GM20000 (cell line): Measurements from ENCODE around the gene ZMYM4.

Experiments
- DNase-seq: peaks from one replicate; pipeline ENCODE4 v3.0.0; 2012; ENCODE audit warnings: low spot score
- CTCF ChIP-seq: IDR thresholded peaks from 2 replicates; pipeline ENCODE4 v1.5.1; 2012; ENCODE audit warnings: mild to moderate bottlenecking, control low read depth; ENCODE audit errors: extremely low read depth, missing control alignments

ZMYM4 gene

GRCh38 chr1:35386290-35386689 lies 117.8 kb downstream of the ZMYM4 start:
- no peak for TF ChIP-seq CTCF
- no peak for DNase-seq

- TF ChIP-seq CTCF: no peak
- DNase-seq: no peak
Observed at GRCh38 chr1:35386959-35387358, 118.5 kb downstream of the ZMYM4 start.

GRCh38 chr1:35390600-35391494 lies 122.3 kb downstream of the ZMYM4 start:
- no peak for TF ChIP-seq CTCF
- no peak for DNase-seq

- no peak for DNase-seq
- no peak for TF ChIP-seq CTCF
Observed at GRCh38 chr1:35394386-35394785, 125.9 kb downstream of the ZMYM4 start.

GRCh38 chr1:35398739-35399138 lies 130.2 kb downstream of the ZMYM4 start:
- no peak for DNase-seq
- no peak for TF ChIP-seq CTCF

GRCh38 chr1:35401049-35401448 lies 132.5 kb downstream of the ZMYM4 start:
- no peak for DNase-seq
- TF ChIP-seq CTCF: no peak

GRCh38 chr1:35406103-35406502 lies 137.6 kb downstream of the ZMYM4 start:
- TF ChIP-seq CTCF: no peak
- no peak for DNase-seq
